GM12878 (cell line): ENCODE results near the gene TTC1. TPM values are rescaled to one million over a fixed set of nuclear protein-coding genes. Genes with fewer than 3 reads are reported as not detected.

Experiments
- ATAC-seq: fragments of 200-7000 bp; cut with Tn5 transposase; 3 replicates; pipeline ENCODE4 v1.9.1; 2020; ENCODE audit warnings: mild to moderate bottlenecking, moderate library complexity
- BruUV-seq: library from RNA; stranded (reverse); fragments of 400-500 nt; replicated peaks from 2 replicates; lab custom pipeline; 2021; lab: Mats Ljungman, UMichigan
- CTCF ChIA-PET: fragments of 300-600 bp; sonication (Branson Sonifier 250); formaldehyde crosslinking; extraction: SDS; loops from one replicate; lab custom pipeline; 2021; ENCODE audit warnings: inconsistent platforms; lab: Yijun Ruan, JAX
- POLR2A ChIA-PET: fragments of 350-600 bp; formaldehyde crosslinking; extraction: SDS; loops from one replicate; lab custom pipeline; 2021; ENCODE audit warnings: inconsistent platforms; lab: Charles Lee
- RAD21 ChIA-PET: fragments of 300-600 bp; sonication (Branson Sonifier 250); formaldehyde crosslinking; loops from one replicate; lab custom pipeline; 2023; ENCODE audit warnings: antibody characterized with exemption; ENCODE audit not compliant: unreplicated experiment; lab: Charles Lee
- SMC1A ChIA-PET: fragments of 300-600 bp; sonication (Branson Sonifier 250); formaldehyde crosslinking; loops from one replicate; lab custom pipeline; 2023; ENCODE audit not compliant: unreplicated experiment, uncharacterized antibody; lab: Charles Lee
- DNase-seq: peaks from one replicate; pipeline ENCODE4 v3.0.0-alpha.2; 2011; ENCODE audit warnings: low read depth, low spot score
- FAIRE-seq: peaks from 3 replicates; lab custom pipeline; 2011; peaks lifted over from hg19 to GRCh38; lab: Jason Lieb, UNC
- H2AFZ ChIP-seq: 2 replicates; pipeline ENCODE4 v1.6.0; 2011; ENCODE audit warnings: low read depth, low read length, control low read depth; ENCODE audit not compliant: control insufficient read depth
- H3K27ac ChIP-seq: 2 replicates; pipeline ENCODE4 v1.5.1; 2011; ENCODE audit warnings: control low read depth; ENCODE audit not compliant: control insufficient read depth, insufficient read depth
- H3K27me3 ChIP-seq, 2 experiments: replicated peaks in 1 of 2; 2 replicates each; pipeline versions ENCODE4 v1.6.0 to v1.6.1; 2011; ENCODE audit warnings: low read length in 1 of 2; ENCODE audit not compliant: control insufficient read depth in 2 of 2, insufficient read depth in 2 of 2
- H3K36me3 ChIP-seq, 2 experiments: 2 replicates each; pipeline ENCODE4 v1.5.1; 2011; ENCODE audit warnings: low read length in 1 of 2; ENCODE audit not compliant: control insufficient read depth in 2 of 2, insufficient read depth in 2 of 2
- H3K4me1 ChIP-seq: 2 replicates; pipeline ENCODE4 v1.6.1; 2011; ENCODE audit warnings: mild to moderate bottlenecking, low read length, moderate library complexity, mixed read lengths; ENCODE audit not compliant: control insufficient read depth, insufficient read depth
- H3K4me2 ChIP-seq: 2 replicates; pipeline ENCODE4 v1.6.0; 2011; ENCODE audit warnings: control low read depth; ENCODE audit not compliant: control insufficient read depth, insufficient read depth
- H3K4me3 ChIP-seq: fragments of 200-600 bp; sonication (generic); 2 replicates; pipeline ENCODE4 v1.5.1; 2016
- H3K79me2 ChIP-seq: 2 replicates; pipeline ENCODE4 v1.6.0; 2011; ENCODE audit warnings: low read length; ENCODE audit not compliant: control insufficient read depth, insufficient read depth
- H3K9ac ChIP-seq: 2 replicates; pipeline ENCODE4 v1.8.0; 2011; ENCODE audit warnings: low read length, control low read depth, mixed read lengths; ENCODE audit not compliant: control insufficient read depth, insufficient read depth
- H3K9me3 ChIP-seq: replicated peaks from 3 replicates; pipeline ENCODE4 v1.5.1; 2011; ENCODE audit warnings: mild to moderate bottlenecking, low read length; ENCODE audit not compliant: control insufficient read depth, insufficient read depth
- H4K20me1 ChIP-seq: 2 replicates; pipeline ENCODE4 v1.6.0; 2011; ENCODE audit not compliant: control insufficient read depth, insufficient read depth
- BCL11A ChIP-seq: IDR thresholded peaks from 2 replicates; pipeline ENCODE4 v1.6.1; 2011; ENCODE audit warnings: low read depth, low read length
- CBX5 ChIP-seq: sonication (generic); IDR thresholded peaks from 2 replicates; pipeline ENCODE4 v1.6.1; 2016; ENCODE audit warnings: low read depth, moderate library complexity, mild to moderate bottlenecking, inconsistent platforms
- CHD1 ChIP-seq: IDR thresholded peaks from 2 replicates; pipeline ENCODE4 v1.6.1; 2012; ENCODE audit warnings: low read depth, low read length, improper control_type of control experiment
- CHD2 ChIP-seq: IDR thresholded peaks from 2 replicates; pipeline ENCODE4 v1.6.1; 2011; ENCODE audit warnings: low read depth, low read length, improper control_type of control experiment, borderline replicate concordance
- CTCF ChIP-seq, 3 experiments: IDR thresholded peaks in 2 of 3; conservative IDR thresholded peaks in 1 of 3; 2 replicates each; pipeline ENCODE4 v1.5.1; 2011; ENCODE audit warnings: low read depth in 3 of 3, low read length in 3 of 3, mild to moderate bottlenecking in 3 of 3, control low read depth in 2 of 3, moderate library complexity in 2 of 3, inconsistent platforms in 1 of 3, mixed read lengths in 1 of 3; ENCODE audit not compliant: control insufficient read depth in 2 of 3, insufficient read depth in 1 of 3; ENCODE audit errors: extremely low read depth in 1 of 3
- E4F1 ChIP-seq: fragments of 450-650 bp; IDR thresholded peaks from 2 replicates; pipeline ENCODE4 v1.6.1; 2018; ENCODE audit warnings: borderline replicate concordance, mild to moderate bottlenecking; ENCODE audit not compliant: partially characterized antibody
- EP300 ChIP-seq, 2 experiments: fragments of 150-350 bp in 1 of 2; IDR thresholded peaks; 2 replicates each; pipeline ENCODE4 v1.6.1; 2011 to 2012; ENCODE audit warnings: low read depth in 2 of 2, low read length in 2 of 2, borderline replicate concordance in 1 of 2, improper control_type of control experiment in 1 of 2, inconsistent platforms in 1 of 2; ENCODE audit not compliant: control insufficient read depth in 1 of 2
- HDAC6 ChIP-seq: fragments of 200-600 bp; sonication (generic); IDR thresholded peaks from one replicate; pipeline ENCODE4 v1.8.0; 2017; ENCODE audit warnings: antibody characterized with exemption; ENCODE audit not compliant: unreplicated experiment
- HDGF ChIP-seq: fragments of 450-650 bp; IDR thresholded peaks from 2 replicates; pipeline ENCODE4 v1.6.1; 2016; ENCODE audit warnings: antibody characterized with exemption
- IKZF2 ChIP-seq, 2 experiments: fragments of 450-650 bp; IDR thresholded peaks; 2 replicates each; pipeline ENCODE4 v1.6.1; 2017; ENCODE audit warnings: mild to moderate bottlenecking in 2 of 2, moderate library complexity in 2 of 2
- MEF2A ChIP-seq: IDR thresholded peaks from 2 replicates; pipeline ENCODE4 v1.6.1; 2011; ENCODE audit warnings: low read depth, mild to moderate bottlenecking, low read length, moderate library complexity; ENCODE audit not compliant: insufficient read depth
- MYC ChIP-seq: IDR thresholded peaks from 2 replicates; pipeline ENCODE4 v1.6.1; 2011; ENCODE audit warnings: mild to moderate bottlenecking, low read length, moderate library complexity, inconsistent platforms; ENCODE audit not compliant: insufficient read depth, insufficient replicate concordance, insufficient read length, severe bottlenecking
- NFYA ChIP-seq: IDR thresholded peaks from 2 replicates; pipeline ENCODE4 v1.6.1; 2011; ENCODE audit warnings: low read depth, mild to moderate bottlenecking, low read length, improper control_type of control experiment, borderline replicate concordance
- NFYB ChIP-seq: IDR thresholded peaks from 2 replicates; pipeline ENCODE4 v1.6.1; 2011; ENCODE audit warnings: low read depth, mild to moderate bottlenecking, low read length, improper control_type of control experiment, moderate library complexity; ENCODE audit not compliant: insufficient read depth
- NR2C2 ChIP-seq: IDR thresholded peaks from 2 replicates; pipeline ENCODE4 v1.6.1; 2011; ENCODE audit warnings: borderline replicate concordance, low read depth; ENCODE audit not compliant: control insufficient read depth, insufficient read length
- POLR2AphosphoS2 ChIP-seq: IDR thresholded peaks from 2 replicates; pipeline ENCODE4 v1.6.1; 2011; ENCODE audit warnings: low read depth, mild to moderate bottlenecking, low read length, improper control_type of control experiment, moderate library complexity
- RCOR1 ChIP-seq: conservative IDR thresholded peaks from 2 replicates; pipeline ENCODE4 v1.6.1; 2012; ENCODE audit warnings: low read depth, low read length, improper control_type of control experiment
- RFX5 ChIP-seq: IDR thresholded peaks from 2 replicates; pipeline ENCODE4 v1.6.1; 2011; ENCODE audit warnings: low read depth, low read length, improper control_type of control experiment
- WGBS: methylation state at CpG from one replicate; pipeline ENCODE4 v1.1.6; 2016; ENCODE audit warnings: low lambda C conversion rate; ENCODE audit not compliant: insufficient replicate concordance, insufficient coverage; ENCODE audit errors: missing lambda C conversion rate; 5-methylcytosine and 5-hydroxymethylcytosine counted together
- in situ Hi-C: fragments of 300-500 bp; cut with MboI; formaldehyde crosslinking; loops from 9 replicates; pipeline ENCODE4 v1.14.3; 2018; ENCODE audit warnings: mixed read lengths
- intact Hi-C: fragments of 100-400 bp; cut with micrococcal nuclease; formaldehyde crosslinking; loops from one replicate; pipeline ENCODE4 v1.14.2; 2022; ENCODE audit not compliant: unreplicated experiment
- polyA plus RNA-seq, 11 experiments: library from polyadenylated mRNA; depleted of rRNA in 4 of 11; unstranded in 6 of 11; stranded (reverse) in 5 of 11; fragments of >200 nt; fragmentation: Nextera tagmentation in 4 of 11; fragmentation: Illumina TruSeq in 1 of 11; extraction: Ambion mirVana in 4 of 11; extraction: Trizol in 1 of 11; gene quantifications; 1 replicate in 1 of 11; 2 replicates in 10 of 11; pipeline versions ENCODE4 v1.2.1 to v1.2.3, GENCODE V29; 2011 to 2016; ENCODE audit warnings: inconsistent platforms in 2 of 11, missing spikeins in 2 of 11, low read depth in 1 of 11
- total RNA-seq, 4 experiments: library from RNA; depleted of rRNA in 3 of 4; stranded (reverse); fragments of >200 nt in 3 of 4; fragmentation: Illumina TruSeq in 1 of 4; extraction: Trizol in 1 of 4; gene quantifications; 2 replicates each; pipeline versions ENCODE4 v1.2.1 to v1.2.3, GENCODE V29; 2013 to 2021

Gene TTC1
- total and polyA plus RNA-seq, 10 of the 15 experiments (the other 5 are each of a cell fraction or from before 2014, with no cell fraction given) = 46.6 to 160 (median 92.3) TPM

GRCh38 chr5:160023908-160024630, 15.1 kb downstream of the TTC1 start:
- no peak for TF ChIP-seq NFYB
- no peak for TF ChIP-seq MYC
- TF ChIP-seq RCOR1 = no peak
- TF ChIP-seq POLR2AphosphoS2 = no peak
- no peak for TF ChIP-seq NR2C2
- no peak for TF ChIP-seq HDGF
- no peak for TF ChIP-seq CBX5
- no peak for TF ChIP-seq BCL11A
- TF ChIP-seq HDAC6 = no peak
- TF ChIP-seq NFYA = no peak
- no peak for TF ChIP-seq E4F1
- no peak for TF ChIP-seq EP300 (IDR thresholded peaks at IDR 0.05; ENCODE audit: borderline replicate concordance in 1 of 2, control insufficient read depth in 1 of 2, low read depth in 2 of 2, low read length in 2 of 2)
- TF ChIP-seq MEF2A = no peak
- no peak for TF ChIP-seq CTCF (IDR thresholded peaks at IDR 0.05 in 2 of 3, conservative IDR thresholded peaks at IDR 0.05 in 1 of 3; ENCODE audit: control insufficient read depth in 2 of 3, extremely low read depth in 1 of 3, insufficient read depth in 1 of 3, low read depth in 3 of 3, low read length in 3 of 3)
- TF ChIP-seq RFX5 = no peak
- TF ChIP-seq CHD1 = no peak
- TF ChIP-seq IKZF2 (IDR thresholded peaks at IDR 0.05) = no peak
- no peak for TF ChIP-seq CHD2
- ChIA-PET RAD21 (interaction anchor here (1.7 to 8.2 kb wide), 3 partner anchors 56 to 367 kb away, joined by 10 to 81 read pairs (median 19); no protein-coding TSS in a partner anchor), POLR2A (interaction anchor here (1.8 kb wide), 1 partner anchor 10 kb away, joined by 4 read pairs; no protein-coding TSS in a partner anchor), SMC1A (interaction anchor here (0.6 to 9.4 kb wide), 6 partner anchors 11 to 318 kb away, joined by 3 to 149 read pairs (median 4); no protein-coding TSS in a partner anchor), CTCF (interaction anchor here (0.7 to 8.8 kb wide), 6 partner anchors 8 to 369 kb away, joined by 3 to 162 read pairs (median 10); no protein-coding TSS in a partner anchor)
- 100% methylated on average over 1 of the region's 1 CpG for WGBS
- Histone ChIP-seq H3K79me2 (0 out of 2 replicates have a peak, but pooled peaks cover 1% of the 10 kb centered on the region), H3K9ac (no peak overlapping the region), H3K4me1 (no peaks in the 10 kb centered on the region), H3K4me3 (no peak overlapping the region), H3K36me3 (peaks cover 0 to 6% of the 10 kb centered on the region in 2 experiments; a peak in 1 of 4 replicates), H3K4me2 (no peak overlapping the region), H4K20me1 (no peaks in the 10 kb centered on the region), H2AFZ (no peak overlapping the region), H3K27ac (no peak overlapping the region), H3K27me3 (no peaks in the 10 kb centered on the region), H3K9me3 (no peaks in the 10 kb centered on the region)
- no TSS peak for BruUV-seq
- DNase-seq (no peak), ATAC-seq (no peak), FAIRE-seq (no peak)
- intact Hi-C loops = loop anchor here (5.0 kb wide), 1 partner anchor 173 kb away; no protein-coding TSS in a partner anchor
- in situ Hi-C loops = loop anchor here (5.0 kb wide), 1 partner anchor 323 kb away; no protein-coding TSS in a partner anchor
